Measurements from ENCODE around the gene ZDHHC13.
A peak's percentile ranks its signal among the peaks of the same experiment; 100 is the strongest.

Gene ZDHHC13, protein sequence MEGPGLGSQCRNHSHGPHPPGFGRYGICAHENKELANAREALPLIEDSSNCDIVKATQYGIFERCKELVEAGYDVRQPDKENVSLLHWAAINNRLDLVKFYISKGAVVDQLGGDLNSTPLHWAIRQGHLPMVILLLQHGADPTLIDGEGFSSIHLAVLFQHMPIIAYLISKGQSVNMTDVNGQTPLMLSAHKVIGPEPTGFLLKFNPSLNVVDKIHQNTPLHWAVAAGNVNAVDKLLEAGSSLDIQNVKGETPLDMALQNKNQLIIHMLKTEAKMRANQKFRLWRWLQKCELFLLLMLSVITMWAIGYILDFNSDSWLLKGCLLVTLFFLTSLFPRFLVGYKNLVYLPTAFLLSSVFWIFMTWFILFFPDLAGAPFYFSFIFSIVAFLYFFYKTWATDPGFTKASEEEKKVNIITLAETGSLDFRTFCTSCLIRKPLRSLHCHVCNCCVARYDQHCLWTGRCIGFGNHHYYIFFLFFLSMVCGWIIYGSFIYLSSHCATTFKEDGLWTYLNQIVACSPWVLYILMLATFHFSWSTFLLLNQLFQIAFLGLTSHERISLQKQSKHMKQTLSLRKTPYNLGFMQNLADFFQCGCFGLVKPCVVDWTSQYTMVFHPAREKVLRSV

DNA sequence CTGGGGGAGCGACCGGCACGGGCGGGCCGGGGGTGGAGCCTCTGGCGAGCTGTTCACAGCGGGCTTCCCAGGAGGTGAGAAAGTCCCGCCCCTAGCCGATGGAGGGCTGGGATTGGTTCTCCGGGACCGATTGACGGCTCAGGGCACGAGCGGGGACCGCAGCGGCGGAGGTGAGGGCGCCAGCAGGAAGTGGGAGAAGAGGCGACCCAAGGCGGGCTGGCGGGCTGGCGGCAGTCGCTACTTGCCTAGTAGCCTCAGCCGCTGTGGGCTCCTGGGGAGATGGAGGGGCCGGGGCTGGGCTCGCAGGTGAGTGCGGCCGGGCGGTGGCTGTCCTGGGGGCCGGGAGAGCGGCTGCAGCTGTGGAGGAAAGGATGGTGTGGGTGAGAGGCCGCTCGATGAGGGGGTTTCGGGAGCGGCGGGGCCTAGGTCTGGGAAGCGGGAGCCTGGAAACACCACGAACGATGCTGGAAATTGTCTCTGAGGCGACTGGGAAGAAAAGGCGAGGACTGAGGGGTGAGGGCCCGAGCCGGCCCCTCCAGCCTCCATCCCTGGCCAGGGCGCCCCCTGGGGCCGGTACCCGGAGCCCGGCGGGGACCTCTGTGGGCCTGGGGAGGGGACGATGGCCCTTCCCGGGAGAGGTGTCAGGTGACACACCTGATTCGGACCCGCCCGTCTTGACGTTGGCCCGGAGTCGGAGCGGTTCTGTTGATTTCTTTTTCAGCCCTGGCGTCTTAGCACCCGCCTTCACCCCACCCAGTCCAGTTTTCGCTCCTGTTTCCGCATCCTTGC, at the start of gene ZDHHC13:
ZDHHC13 (plus strand) TSS at position 198 of the 789 bp plus-strand sequence; CDS start at position 280, 82 bp downstream.
- DNase-seq: peak; percentile 95

DNA sequence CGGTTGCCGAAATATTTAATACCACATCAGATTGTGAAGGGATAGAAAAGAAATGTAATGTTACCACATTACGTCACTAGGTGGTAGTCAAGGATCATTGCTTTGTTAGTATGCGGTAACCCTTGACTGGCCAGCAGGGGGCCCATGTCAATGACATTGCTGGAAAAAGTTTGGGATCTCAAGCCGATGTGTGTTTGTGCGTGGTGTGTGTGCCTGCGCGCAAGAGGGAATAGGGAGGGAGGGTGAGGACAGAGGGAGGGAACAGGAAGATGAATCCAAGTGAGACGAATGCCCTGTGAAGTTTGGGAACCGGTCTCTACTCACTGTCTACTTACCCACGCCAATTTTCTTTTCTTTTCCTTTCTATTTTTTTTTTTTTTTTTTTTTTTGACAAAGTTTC, 45.7 kb upstream of the ZDHHC13 start:
- DNase-seq: peak; percentile 90

DNA sequence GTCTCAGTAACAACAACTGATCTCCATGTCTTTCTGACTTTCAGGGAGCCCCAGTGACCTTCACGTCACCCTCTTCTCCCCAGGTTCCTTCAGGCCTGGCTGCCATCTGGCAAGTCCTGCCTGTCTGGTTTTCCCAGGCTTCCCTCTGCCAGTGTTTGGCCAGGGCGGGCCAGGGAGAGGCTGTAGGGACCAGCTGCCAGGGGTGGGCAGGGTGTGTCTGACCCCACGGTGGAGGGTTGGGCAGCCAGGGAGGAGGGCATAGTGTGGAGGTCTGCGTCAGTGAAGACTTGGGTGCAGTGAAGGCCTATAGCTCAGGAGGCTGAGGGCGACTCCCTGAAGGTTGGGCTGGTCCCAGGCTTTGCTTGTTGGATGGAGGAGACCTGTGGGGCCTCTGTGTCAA, 44.5 kb upstream of the ZDHHC13 start:
- no peak for DNase-seq

DNA sequence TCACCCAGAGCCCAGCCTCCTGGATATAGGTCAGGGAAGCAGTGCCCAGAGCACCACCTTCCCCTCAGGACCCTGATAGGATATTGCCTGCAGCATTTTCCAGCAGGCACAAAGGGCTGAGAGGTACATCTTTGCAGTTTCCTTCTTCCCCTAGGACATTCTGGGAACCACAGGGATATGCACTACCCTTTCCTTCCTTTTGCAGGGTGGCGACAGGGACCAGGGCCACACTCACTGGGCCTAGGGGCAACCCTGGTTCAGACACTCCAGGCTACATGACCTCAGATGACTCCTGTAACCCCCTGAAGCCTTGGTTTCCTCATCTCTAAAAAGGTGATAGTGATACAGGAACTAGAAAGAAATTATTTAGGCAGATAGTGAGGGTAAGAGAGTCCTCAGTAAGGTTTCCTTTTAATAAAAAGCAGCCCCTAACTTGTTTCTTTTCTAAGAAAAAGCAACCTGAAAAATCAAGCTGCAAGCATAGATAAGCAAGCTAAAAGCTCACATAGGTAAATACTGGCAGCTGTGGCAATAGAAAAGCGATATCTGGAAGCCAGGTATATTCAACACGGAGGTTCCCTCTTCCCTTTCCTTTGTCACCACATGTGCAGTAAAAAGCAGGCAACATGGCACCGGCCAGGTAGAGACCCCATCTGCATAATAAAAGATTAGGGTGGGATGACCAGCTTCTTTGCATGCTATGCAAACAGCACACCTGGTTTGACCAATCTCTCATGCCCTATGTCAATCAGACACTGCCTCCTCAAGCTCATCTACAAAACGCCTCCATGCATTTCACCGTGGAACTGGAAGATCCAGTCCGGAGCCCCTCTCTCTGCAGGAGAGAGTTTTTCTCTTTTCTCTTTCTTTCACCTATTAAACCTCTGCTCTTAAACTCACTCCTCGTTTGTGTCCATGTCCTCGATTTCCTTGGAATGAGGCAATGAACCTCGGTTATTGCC, 43.2 kb upstream of the ZDHHC13 start:
- DNase-seq: no peak

DNA sequence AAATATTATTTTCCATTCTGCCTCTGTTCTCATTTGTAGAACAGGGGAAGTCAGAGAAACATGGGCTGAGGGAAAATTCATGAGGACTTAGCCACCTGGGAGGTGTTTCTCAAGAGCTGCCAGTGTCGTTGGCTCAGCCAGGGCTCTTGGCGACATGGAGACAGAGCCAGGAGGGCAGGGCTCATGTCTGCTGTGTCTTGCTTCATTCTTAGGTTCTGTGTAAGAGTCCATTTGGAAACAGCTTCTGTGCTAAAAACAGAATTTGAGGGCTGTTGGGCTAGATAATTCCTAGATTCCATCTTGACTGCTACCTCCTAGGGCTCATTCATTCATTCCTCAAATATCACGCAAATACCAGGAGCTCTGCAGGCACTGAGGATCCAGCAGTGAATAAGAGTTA, 41.3 kb upstream of the ZDHHC13 start:
- no peak for DNase-seq

DNA sequence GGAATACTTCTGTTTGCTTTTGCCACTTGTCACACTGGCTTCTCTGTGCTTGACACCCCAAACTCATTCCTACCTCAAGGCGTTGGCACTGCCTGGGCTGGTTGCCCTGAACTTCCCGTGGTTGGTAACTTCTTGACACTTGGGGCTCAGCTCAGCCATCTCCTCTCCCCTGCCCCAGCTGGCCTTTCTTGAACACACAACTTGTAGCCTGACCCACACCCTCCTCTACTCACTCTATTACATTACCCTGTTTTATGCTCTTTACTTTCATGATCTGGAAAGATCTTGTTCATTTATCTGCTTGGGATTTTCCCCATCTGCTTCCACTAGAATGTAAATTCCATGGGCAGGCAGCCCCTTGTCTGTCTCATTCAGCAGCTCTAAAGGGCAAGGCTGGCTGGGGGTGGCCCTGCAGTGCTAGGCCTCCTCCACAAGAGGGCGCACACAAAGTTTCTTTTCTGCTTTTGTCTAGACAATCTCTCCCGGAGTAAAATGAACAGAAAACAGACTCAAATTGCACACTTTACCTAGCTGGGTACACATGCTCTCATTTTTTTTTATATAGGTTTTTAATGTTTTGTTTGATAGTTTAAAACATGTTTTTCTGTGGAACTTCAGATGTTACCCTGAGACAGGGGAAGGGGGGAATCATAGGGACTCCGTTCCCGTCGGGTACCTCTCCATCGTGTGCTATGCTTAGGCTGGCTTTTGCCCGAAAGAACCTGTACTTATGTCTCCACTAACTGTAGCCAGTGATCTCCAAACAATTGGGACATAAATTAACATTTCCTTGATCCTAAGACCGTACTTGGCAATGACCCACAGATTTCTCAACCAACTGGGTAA, 40.0 kb upstream of the ZDHHC13 start:
- DNase-seq: peak; percentile 80

DNA sequence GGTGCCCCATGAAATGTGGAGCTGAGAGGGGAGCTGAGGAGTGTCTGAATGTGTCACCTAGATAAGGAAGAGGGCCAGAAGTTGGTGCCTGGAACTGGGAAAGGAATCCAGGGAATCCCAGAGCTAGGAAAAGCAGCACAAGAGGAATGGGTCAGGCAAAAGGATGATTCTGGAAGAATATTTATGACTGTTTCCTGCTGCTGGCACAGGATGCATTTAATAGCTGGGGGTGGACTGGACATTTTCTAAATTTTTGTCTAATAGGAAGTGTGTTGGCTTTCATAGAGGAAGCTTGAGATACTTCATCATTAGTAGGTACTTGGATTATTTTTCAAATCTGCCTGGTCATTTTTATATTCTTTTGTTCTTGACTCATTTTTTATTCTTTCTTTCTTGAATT, 39.0 kb upstream of the ZDHHC13 start:
- no peak for DNase-seq

DNA sequence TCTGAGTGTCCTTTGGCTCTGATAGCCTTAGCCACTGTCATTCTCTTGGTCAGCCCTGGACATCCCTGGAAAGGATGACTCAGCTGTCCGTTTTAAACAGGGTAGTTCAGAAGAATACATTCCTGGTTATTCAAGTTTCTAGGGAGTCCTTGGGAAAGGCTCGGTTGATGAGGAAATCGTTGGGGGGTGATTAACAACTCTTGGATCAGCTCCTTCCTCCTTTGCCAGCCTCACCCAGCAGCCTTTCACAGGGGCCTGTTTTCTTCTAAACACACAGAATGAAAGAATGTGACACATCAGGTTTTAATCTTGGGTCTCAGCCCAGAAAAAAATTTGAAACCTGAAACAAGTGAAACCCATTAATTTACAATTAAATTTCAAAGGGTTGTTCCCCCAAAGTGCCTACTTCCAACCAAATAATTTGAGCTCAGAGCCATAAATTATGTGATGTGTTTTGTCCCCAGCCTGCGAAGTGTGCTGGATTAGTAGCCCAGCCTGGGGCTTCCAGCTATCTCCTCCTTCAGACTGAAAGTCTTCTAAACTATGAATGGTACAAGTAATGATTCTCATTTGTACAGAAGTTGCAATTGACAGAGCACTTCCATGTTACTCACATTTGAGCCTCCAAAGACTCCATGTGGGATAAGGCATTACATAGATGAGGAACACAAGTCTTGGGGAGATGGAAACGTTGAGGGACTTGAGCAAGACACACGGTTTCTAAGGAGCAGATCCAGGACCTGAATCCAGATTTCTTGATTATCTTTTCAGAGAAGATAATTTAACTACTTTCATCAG, 37.1 kb upstream of the ZDHHC13 start:
- DNase-seq: no peak

DNA sequence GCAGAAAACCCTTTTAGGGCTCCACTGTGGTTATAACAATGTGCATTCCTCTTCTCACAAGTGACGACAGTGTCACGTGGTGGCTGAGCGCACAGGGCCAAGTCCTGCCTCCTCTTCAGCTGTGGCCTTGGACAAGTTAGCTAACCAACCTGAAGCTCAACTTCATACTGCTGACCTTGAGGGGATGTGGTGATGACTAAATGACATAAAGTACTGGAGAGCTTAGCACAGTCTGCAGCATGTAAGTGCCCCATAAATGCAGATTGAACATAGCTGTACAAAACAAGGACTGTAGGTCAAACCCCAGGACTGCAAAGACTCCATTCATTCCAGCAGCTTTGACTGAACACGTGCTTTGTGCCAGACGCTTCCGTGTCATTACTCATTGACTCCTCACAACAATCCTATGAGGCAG, 36.4 kb upstream of the ZDHHC13 start:
- no peak for DNase-seq

DNA sequence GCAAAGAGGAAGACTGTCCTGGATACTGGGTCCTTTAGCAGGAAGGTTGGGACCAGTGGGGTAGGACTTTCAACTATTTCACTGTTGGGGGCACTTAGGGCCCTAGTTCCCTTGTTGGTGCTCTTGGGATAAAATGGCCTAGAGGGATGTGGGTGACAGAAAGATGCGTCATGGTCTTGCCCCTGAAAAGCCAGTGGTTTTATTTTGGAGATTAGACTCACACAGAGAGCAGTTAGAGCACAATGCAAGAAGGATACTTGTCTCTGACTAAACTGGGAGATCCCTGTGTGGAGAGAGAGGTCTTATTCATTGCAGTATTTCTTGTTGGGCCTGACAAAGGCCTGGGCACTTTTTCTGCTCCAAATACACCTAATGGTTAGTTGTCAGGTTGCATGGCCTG, 33.8 kb upstream of the ZDHHC13 start:
- no peak for DNase-seq

DNA sequence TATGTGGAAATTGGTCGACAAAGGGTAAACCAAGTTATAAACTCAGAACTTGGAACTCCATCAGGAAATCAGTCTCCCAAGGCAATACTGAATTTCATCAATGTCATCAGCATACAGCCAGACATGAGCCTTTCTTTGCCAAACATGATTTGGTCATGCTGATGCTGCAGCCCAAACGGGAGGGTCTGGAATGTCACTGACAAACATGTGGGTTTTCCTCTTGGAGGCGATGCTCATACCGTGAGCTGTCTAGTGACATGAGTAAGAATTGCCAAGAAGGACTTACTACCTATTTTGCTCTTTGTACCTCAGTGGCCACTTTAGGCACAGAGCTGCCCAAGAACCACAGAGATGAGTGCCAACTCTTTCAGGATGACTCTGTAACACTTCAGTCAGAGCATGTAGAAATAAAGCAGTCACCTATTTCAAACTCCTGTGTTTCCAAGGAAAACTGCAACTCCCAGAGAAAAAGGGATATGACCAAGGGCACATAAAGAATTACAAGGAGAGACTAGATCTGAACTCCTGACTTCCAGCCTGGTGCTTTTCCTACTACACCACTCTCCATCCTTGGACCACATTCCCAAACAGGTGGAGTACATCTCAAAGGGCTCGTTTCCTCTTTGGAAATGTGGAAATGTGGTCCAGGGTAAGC, 32.2 kb upstream of the ZDHHC13 start:
- DNase-seq: no peak

DNA sequence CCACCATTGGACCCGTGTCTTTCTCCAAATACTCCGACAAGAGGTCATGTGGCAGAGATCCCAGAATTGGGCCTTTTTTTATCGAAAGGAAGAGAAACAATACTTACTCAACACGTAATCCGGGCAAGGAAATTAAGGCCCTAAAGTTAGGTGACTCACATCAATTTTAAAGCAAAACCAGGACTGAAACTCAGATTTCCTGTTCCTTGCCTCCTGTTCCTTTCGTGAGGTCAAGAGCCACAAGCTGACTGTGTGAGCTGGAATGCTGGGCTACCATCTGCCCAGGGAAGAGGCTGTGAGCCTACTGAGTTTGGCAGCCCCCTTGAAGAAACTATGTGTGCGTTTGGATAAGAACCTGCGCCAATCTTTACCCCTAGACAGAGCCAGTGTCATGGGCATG, 29.3 kb upstream of the ZDHHC13 start:
- no peak for DNase-seq

DNA sequence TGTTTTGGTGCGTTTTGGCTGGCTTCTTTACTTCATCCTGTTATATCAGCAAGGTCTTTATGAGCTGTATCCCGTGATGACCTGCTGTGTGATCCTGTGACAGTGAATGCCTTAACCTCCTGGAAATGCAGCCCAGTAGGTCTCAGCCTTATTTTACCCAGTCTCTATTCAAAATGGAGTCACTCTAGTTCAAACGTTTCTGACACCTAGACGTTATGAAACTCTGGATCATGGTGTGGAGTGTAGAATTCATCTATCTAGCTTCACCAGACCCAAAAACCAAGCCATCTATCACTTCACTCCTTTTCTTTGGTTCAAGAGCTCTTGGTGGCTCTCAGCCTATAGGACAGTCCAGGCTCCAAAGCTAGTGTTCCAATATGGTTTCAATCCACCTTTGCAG, 28.2 kb upstream of the ZDHHC13 start:
- DNase-seq: no peak

DNA sequence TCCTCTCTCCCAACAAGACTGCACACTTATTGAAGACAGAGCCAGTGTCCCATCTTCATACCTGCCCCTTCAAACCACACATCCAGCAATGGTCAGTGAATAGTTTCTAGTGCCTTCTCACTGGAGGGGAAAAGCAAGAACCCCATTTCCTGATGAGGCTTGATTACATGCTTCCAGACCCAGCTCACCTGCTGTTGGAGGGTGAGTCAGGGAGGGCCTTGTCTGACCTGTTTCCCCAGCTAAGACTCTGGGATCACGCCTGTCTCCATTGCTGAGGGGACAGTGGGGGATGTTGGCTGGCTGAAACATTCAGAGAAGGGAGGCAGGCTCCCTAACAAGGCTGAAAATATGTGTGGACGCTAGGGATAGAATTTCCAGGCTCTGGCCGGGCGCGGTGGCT, 27.5 kb upstream of the ZDHHC13 start:
- no peak for DNase-seq

DNA sequence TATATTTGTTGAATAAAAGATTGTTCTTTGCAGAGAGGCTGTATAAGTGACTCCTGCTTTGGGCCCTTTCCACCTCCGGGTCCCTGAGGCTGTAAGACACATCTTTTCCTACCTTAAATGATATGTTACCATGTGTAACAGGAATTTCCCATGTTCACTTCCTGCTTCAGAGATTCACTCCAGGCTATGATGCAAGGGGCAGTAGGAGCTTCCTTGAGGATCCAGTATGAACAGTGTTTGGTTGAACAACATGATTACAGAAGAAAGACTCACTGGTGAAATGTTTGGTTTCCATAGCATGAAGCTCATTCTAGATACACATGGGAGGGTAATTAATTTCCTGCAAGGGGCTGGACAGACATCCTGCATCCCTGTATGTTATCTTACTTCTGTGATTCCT, 25.6 kb upstream of the ZDHHC13 start:
- DNase-seq: no peak

DNA sequence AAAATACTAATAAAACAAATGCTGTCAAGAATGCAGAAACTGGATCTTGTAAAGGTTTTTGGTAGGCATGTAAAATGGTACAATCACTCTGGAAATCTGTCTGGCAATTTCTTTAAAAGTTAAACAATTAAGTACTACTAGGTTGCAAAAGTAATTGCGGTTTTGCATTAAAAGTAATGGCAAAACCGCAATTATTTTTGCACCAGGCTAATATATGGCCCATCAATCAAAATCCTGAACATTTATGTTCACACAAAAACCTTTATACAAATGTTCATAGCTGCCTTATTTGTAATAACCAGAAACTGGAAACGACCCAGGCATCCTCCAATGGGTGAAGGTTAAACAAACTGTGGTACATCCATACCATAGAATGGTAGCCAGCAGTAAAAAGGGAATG, 24.6 kb upstream of the ZDHHC13 start:
- no peak for DNase-seq

DNA sequence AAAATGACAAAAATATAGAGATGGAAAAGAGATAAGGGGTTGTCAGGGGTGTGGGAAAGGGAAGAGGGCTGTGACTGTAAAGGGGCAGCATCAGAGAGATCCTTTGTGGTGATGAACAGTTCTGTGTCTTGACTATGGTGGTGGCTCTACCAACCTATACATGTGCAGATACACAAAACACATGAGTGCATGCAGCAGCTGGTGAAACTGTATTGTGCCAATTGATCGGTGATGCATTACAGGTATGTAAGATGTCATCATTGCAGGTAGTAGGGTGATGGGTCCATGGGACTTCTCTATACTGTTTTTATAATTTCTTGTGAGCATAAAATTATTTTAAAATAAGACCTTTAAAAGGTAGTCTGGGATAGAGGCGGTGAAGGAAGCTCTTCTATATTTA, 24.1 kb upstream of the ZDHHC13 start:
- DNase-seq: no peak

DNA sequence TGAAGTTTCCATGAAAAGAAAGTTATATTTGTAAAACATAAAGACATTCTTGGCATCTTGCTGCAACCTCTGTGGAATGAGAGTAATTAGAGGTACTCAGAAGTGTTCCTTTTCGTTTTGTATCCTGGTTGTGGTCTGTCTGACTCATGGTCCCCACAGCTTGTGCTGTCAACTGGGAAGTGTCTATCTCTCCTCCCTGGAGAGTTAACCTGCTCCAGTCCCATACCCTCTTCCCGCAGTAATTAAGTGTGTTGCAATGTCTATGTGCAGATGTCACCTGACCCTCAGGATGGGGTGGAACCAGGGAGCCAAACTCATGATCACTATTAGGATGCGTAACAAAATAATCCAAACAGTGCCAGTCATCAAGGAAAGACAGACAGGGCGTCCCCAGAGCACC, 23.0 kb upstream of the ZDHHC13 start:
- DNase-seq: no peak

DNA sequence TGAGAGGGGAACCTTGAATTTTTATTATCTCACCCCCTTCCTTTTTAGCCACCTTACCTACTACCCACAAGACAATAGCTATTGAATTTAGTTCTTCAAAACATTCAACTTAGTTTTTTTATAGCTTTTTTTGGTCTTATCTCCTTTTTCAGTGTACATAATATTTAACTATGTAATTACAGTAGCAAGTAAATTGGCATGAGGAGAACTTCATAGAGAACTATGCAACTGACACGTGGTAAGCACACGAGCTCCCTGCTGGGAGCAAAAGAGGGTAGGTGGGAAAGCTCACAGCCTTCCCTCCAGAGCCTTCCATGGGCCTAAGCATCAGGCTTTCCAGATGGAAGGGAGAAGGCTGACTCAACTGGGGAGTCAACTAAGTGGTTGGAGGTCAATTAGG, 22.1 kb upstream of the ZDHHC13 start:
- no peak for DNase-seq

DNA sequence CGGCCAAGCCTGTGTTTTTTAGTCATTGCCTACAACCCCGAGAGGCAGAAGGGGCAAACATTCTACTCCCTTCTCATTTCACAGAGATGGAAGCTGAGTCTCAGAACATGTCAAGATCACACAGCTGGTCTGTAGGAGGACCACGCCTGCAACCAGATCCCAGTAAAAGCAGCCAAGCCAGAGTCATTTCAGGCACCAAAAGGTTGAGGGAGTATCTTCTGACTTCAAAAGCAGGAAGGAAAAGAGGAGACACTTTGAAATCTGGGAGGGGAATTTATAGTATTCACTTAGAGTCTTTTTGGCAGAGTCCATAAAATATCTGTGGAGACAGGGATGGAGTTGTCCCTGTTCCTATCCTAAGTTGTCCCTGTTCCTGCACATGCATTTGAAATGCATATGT, 17.9 kb upstream of the ZDHHC13 start:
- DNase-seq: no peak
